CD4-positive, alpha-beta T cell treated with Interferon gamma for 1 hour (primary cell): ENCODE measurements around the gene OR56B1.

Source experiments
- DNase-seq: peaks from one replicate; pipeline ENCODE4 v3.0.0-alpha.2; 2020

OR56B1 gene

GRCh38 chr11:5737670-5738392, 1.6 kb downstream of the OR56B1 start:
- DNase-seq: no peak

- no peak for DNase-seq
These were observed 2.2 kb downstream of the OR56B1 start for GRCh38 chr11:5738431-5738830.

GRCh38 chr11:5746614-5747013, 10.4 kb downstream of the OR56B1 start:
- DNase-seq: no peak

- DNase-seq: no peak
These were observed 13.6 kb downstream of the OR56B1 start for GRCh38 chr11:5749836-5750235.

GRCh38 chr11:5753943-5754342, 17.7 kb downstream of the OR56B1 start, which contains the start of gene OR52N4:
Gene OR52N4, plus strand, starts transcription at chr11:5754243. Its CDS starts 498 bp downstream, at chr11:5754741.
- no peak for DNase-seq

GRCh38 chr11:5767056-5767455, 30.8 kb downstream of the OR56B1 start:
- DNase-seq: no peak

GRCh38 chr11:5783255-5783654, 47.0 kb downstream of the OR56B1 start, which contains the start of gene OR52N5:
Gene OR52N5, minus strand, starts transcription at chr11:5783355. Its CDS starts 4,721 bp downstream, at chr11:5778634.
- DNase-seq: no peak
